ENCODE data around the gene SFSWAP. TPM values are rescaled to one million over a fixed set of nuclear protein-coding genes. Genes with fewer than 3 reads are reported as not detected.
A peak's percentile ranks its signal among the peaks of the same experiment; 100 is the strongest.

The SFSWAP gene
- total RNA-seq, 1 experiment from 2014 or later, result 76.3 TPM

DNA sequence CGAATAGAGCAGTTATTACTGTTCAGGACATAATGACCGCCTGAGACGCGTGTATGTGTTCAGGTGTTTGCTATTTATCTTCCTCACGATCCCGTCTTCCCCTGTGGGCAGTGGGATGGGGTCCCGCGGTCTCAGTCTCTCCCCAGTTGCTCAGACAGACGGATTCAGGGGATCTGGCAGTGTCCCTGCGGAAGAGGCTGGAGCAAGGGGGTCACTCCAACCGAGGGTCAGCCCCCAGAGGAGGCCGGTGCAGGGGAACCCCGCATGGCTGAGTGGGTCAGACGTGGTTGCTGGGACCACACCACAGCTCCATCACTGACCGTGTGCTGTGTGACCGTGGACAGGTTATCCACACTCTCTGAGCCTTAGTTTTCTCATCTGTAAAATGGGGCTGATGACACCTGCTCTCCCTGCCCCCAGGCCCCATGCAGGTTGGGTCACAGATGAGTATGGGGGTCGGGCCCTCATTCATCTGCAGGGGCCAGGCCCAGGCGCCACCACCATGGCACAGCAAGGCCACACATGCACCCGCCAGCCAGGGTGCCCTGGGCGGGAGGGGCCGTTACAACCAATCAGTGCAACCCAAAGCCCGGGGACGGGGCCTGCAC, 122.5 kb downstream of the SFSWAP start (continued):
- TF ChIP-seq, protein P1, sequence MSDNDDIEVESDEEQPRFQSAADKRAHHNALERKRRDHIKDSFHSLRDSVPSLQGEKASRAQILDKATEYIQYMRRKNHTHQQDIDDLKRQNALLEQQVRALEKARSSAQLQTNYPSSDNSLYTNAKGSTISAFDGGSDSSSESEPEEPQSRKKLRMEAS (CRISPR knock-in tag; IDR thresholded peaks at IDR 0.05), result no peak
- TF ChIP-seq MYBL2 (CRISPR knock-in tag; IDR thresholded peaks at IDR 0.05) (no peak), NFATC4 (CRISPR knock-in tag; IDR thresholded peaks at IDR 0.05) (no peak), IRF2 (CRISPR knock-in tag; IDR thresholded peaks at IDR 0.05; ENCODE audit: borderline replicate concordance, low read depth) (no peak), NR1H2 (CRISPR knock-in tag; IDR thresholded peaks at IDR 0.05) (no peak), JAZF1 (CRISPR knock-in tag; IDR thresholded peaks at IDR 0.05) (no peak), TCF7 (CRISPR knock-in tag; IDR thresholded peaks at IDR 0.05; ENCODE audit: low read depth) (0 out of 2 replicates have a peak, but pooled peaks have one; percentile 37), TEAD1 (CRISPR knock-in tag; IDR thresholded peaks at IDR 0.05) (no peak), FOXK1 (CRISPR knock-in tag; IDR thresholded peaks at IDR 0.05) (no peak), ATF1 (CRISPR knock-in tag; IDR thresholded peaks at IDR 0.05) (0 out of 2 replicates have a peak, but pooled peaks have one; percentile 40)
- TF ChIP-seq, protein P2, sequence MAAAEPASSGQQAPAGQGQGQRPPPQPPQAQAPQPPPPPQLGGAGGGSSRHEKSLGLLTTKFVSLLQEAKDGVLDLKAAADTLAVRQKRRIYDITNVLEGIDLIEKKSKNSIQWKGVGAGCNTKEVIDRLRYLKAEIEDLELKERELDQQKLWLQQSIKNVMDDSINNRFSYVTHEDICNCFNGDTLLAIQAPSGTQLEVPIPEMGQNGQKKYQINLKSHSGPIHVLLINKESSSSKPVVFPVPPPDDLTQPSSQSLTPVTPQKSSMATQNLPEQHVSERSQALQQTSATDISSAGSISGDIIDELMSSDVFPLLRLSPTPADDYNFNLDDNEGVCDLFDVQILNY (CRISPR knock-in tag; IDR thresholded peaks at IDR 0.05), result no peak
- TF ChIP-seq, protein P3, sequence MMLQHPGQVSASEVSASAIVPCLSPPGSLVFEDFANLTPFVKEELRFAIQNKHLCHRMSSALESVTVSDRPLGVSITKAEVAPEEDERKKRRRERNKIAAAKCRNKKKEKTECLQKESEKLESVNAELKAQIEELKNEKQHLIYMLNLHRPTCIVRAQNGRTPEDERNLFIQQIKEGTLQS (CRISPR knock-in tag; conservative IDR thresholded peaks at IDR 0.05), result no peak
- TF ChIP-seq, protein P4, sequence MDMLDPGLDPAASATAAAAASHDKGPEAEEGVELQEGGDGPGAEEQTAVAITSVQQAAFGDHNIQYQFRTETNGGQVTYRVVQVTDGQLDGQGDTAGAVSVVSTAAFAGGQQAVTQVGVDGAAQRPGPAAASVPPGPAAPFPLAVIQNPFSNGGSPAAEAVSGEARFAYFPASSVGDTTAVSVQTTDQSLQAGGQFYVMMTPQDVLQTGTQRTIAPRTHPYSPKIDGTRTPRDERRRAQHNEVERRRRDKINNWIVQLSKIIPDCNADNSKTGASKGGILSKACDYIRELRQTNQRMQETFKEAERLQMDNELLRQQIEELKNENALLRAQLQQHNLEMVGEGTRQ (CRISPR knock-in tag; IDR thresholded peaks at IDR 0.05), result no peak
- TF ChIP-seq, protein P5, sequence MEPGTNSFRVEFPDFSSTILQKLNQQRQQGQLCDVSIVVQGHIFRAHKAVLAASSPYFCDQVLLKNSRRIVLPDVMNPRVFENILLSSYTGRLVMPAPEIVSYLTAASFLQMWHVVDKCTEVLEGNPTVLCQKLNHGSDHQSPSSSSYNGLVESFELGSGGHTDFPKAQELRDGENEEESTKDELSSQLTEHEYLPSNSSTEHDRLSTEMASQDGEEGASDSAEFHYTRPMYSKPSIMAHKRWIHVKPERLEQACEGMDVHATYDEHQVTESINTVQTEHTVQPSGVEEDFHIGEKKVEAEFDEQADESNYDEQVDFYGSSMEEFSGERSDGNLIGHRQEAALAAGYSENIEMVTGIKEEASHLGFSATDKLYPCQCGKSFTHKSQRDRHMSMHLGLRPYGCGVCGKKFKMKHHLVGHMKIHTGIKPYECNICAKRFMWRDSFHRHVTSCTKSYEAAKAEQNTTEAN (CRISPR knock-in tag; IDR thresholded peaks at IDR 0.05), result no peak
- TF ChIP-seq, protein P6, sequence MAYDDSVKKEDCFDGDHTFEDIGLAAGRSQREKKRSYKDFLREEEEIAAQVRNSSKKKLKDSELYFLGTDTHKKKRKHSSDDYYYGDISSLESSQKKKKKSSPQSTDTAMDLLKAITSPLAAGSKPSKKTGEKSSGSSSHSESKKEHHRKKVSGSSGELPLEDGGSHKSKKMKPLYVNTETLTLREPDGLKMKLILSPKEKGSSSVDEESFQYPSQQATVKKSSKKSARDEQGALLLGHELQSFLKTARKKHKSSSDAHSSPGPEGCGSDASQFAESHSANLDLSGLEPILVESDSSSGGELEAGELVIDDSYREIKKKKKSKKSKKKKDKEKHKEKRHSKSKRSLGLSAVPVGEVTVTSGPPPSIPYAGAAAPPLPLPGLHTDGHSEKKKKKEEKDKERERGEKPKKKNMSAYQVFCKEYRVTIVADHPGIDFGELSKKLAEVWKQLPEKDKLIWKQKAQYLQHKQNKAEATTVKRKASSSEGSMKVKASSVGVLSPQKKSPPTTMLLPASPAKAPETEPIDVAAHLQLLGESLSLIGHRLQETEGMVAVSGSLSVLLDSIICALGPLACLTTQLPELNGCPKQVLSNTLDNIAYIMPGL (CRISPR knock-in tag; IDR thresholded peaks at IDR 0.05), result no peak

DNA sequence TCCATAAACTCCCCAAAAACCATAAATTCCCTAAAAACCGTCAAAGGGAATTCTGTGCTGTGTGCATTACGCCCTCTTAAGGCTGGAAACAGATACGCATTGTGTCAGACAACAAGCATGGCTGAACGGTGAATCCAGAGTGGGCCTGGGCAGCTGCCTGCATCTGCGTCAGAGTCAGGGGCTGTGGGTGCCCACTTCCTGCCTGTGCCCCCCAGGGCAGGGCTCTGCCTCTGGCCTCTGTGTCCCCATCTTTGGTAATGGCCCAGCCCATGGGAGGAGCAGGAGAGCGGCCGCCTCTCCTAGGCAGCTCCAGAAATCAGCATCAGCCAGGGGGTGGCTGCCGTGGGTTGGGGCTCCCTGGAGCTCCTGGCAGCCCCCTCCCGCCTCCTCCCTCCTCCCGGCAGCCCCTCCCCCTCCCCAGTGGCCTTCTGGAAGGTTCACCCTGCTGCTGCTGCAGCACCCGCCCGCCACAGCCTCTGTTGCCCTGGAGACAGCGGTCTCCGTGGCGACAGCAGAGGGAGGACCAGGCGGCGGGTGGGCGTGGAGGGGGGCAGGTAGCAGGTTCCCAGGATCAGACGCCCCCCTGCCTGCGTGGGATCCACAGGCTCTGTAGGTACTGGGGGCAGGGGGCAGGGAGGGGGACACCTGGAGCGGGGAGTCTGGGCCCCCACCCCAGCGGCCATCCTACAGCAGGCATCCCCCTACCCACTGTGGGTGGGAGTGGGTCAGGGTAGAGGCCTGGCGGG, 123.2 kb downstream of the SFSWAP start:
- POLR2A ChIA-PET, result no interaction called here

More for the DNA sequence above, 123.2 kb downstream of the SFSWAP start:
- CTCF ChIA-PET, result interaction anchor here (0.6 to 1.4 kb wide), 7 partner anchors 10 to 111 kb away, joined by 3 to 6 read pairs (median 4); no protein-coding TSS in a partner anchor
- peak; percentile 14 for ATAC-seq
- Mint-ChIP-seq H3K4me1 (peaks cover 19% of the 10 kb centered on the region), H3K27ac (no peak overlapping the region), H3K4me3 (no peak overlapping the region), H3K27me3 (ENCODE audit: low read depth) (peaks cover 14% of the 10 kb centered on the region), H3K36me3 (no peaks in the 10 kb centered on the region), H3K9me3 (no peaks in the 10 kb centered on the region)
- DNase-seq (ENCODE audit: low spot score), result no peak
- TF ChIP-seq RELA (CRISPR knock-in tag; IDR thresholded peaks at IDR 0.05; ENCODE audit: borderline replicate concordance) (0 out of 2 replicates have a peak, but pooled peaks have one; percentile 10), GTF2I (CRISPR knock-in tag; conservative IDR thresholded peaks at IDR 0.05) (no peak)
- TF ChIP-seq, protein P7, sequence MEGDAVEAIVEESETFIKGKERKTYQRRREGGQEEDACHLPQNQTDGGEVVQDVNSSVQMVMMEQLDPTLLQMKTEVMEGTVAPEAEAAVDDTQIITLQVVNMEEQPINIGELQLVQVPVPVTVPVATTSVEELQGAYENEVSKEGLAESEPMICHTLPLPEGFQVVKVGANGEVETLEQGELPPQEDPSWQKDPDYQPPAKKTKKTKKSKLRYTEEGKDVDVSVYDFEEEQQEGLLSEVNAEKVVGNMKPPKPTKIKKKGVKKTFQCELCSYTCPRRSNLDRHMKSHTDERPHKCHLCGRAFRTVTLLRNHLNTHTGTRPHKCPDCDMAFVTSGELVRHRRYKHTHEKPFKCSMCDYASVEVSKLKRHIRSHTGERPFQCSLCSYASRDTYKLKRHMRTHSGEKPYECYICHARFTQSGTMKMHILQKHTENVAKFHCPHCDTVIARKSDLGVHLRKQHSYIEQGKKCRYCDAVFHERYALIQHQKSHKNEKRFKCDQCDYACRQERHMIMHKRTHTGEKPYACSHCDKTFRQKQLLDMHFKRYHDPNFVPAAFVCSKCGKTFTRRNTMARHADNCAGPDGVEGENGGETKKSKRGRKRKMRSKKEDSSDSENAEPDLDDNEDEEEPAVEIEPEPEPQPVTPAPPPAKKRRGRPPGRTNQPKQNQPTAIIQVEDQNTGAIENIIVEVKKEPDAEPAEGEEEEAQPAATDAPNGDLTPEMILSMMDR (IDR thresholded peaks at IDR 0.05), result peak; percentile 40
